ENCODE measurements around the gene SLAIN1.

DNA sequence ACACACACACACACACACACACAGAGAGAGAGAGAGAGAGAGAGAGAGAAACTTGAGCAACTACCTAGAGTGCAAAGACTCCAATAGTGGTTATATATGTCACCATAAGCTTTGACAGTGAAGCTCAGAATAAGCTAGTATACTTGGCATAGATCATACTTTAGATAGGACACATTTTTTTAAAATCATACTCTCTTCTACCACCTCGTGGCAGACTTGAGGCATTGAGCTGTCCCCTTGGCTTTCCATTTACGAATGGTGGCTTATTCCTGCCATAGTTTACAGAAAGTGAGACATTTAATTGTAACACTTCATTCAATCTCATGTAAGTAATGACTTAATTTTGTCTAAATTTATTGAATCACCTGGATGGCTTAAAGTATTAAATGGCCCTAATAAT is 112.9 kb downstream of the SLAIN1 start:
- TF ChIP-seq POLR2AphosphoS5 (IDR thresholded peaks at IDR 0.05; ENCODE audit: low read depth, low read length) (no peak), POLR2A (IDR thresholded peaks at IDR 0.05; ENCODE audit: low read depth, low read length) (no peak), TAF1 (IDR thresholded peaks at IDR 0.05; ENCODE audit: borderline replicate concordance, low read depth, low read length) (no peak)

Data from GM12892 (cell line).